Measurements from ENCODE around the gene FYN. TPM values are rescaled to one million over a fixed set of nuclear protein-coding genes. Genes with fewer than 3 reads are reported as not detected.

FYN gene
- total RNA-seq, 1 donor from 2014 or later: 130 TPM

DNA sequence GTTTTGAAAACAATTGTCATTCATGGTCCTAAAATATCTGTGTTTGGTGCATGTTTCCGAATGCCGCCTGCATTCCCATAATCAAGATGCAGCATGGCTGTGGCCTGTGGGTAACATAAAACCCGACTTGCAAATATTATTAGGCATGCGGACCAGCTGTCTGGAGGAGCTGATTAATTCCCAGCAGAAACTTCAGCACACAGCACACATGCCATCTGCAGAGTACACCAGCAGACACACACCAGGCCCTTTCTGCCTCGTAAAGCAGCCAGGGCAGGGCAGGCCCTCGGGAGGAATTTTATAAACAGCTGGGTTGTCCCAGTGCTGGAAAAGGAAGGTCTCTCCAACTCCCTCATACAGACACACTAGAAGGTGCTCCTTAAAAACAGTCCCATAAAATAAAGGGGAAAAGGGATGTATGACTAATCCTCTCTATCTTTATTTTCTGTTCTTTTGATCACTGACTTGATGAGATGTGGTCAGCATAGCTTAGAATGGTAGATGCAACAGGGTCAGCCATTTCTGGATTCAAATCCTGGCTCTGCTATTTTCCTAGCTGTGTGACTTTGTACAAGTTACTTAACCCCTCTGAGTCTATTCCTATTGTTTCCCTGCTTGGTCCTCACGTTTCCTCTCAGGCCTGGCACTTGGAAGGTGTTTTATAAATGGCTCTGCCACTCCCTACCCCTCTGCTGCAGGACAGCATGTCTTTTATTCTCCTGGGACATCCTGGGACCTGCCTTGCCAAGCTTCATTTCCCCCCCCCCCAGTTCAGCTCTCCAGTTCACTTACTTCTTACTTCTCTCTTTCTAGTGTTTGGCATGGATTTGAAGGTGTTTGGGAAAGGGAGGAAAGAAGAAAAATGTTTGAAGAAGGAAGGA is 181.7 kb downstream of the FYN start:
- Histone ChIP-seq H3K9me3 (no peaks in the 10 kb centered on the region), H3K4me1 (peaks cover 49% of the 10 kb centered on the region), H3K27me3 (no peaks in the 10 kb centered on the region), H3K36me3 (peaks cover 0 to 10% of the 10 kb centered on the region in 2 donors), H3K4me3 (no peak overlapping the region), H3K27ac (peak overlapping the region; percentile 82)
- intact Hi-C loops (cut with DNase I): no loop called here
- peak; percentile 28 to 87 for DNase-seq (ENCODE audit: extremely low spot score in 2 of 2)
- TF ChIP-seq POLR2A (IDR thresholded peaks at IDR 0.05): no peak
- peak in 1 of 2 donors; percentile 43 for TF ChIP-seq POLR2AphosphoS5 (IDR thresholded peaks at IDR 0.05; ENCODE audit: insufficient read depth in 1 of 2, low read depth in 1 of 2)

DNA sequence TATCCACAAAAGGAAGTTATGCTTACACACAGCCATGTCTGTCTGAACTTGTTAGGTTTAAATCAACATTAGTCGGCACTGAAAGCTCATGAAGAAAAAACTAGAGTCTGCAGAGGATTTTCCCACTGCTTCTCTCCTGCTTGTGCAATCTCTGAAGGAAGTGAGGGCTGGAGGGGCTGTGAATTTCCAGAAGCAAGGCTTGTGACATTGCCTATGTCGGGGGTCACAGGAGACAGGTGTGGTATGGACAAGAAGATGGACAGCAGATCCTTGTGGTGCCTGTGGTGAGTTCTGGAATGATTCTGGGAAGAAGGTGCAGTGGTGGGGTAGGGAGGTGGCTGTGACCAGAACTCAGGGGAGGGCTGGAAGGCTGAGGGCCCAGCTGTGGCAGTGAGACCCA is 183.3 kb downstream of the FYN start:
- no peaks in the 10 kb centered on the region for H3K9me3 ChIP-seq
- intact Hi-C loops (cut with DNase I): no loop called here
- peak overlapping the region; percentile 16 for H3K27ac ChIP-seq
- no peak overlapping the region for H3K4me3 ChIP-seq
- TF ChIP-seq, protein P1, sequence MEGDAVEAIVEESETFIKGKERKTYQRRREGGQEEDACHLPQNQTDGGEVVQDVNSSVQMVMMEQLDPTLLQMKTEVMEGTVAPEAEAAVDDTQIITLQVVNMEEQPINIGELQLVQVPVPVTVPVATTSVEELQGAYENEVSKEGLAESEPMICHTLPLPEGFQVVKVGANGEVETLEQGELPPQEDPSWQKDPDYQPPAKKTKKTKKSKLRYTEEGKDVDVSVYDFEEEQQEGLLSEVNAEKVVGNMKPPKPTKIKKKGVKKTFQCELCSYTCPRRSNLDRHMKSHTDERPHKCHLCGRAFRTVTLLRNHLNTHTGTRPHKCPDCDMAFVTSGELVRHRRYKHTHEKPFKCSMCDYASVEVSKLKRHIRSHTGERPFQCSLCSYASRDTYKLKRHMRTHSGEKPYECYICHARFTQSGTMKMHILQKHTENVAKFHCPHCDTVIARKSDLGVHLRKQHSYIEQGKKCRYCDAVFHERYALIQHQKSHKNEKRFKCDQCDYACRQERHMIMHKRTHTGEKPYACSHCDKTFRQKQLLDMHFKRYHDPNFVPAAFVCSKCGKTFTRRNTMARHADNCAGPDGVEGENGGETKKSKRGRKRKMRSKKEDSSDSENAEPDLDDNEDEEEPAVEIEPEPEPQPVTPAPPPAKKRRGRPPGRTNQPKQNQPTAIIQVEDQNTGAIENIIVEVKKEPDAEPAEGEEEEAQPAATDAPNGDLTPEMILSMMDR (IDR thresholded peaks at IDR 0.05): no peak
- TF ChIP-seq POLR2AphosphoS5 (IDR thresholded peaks at IDR 0.05; ENCODE audit: insufficient read depth in 1 of 2, low read depth in 1 of 2) (no peak), POLR2A (IDR thresholded peaks at IDR 0.05) (no peak)
- H3K27me3 ChIP-seq: no peaks in the 10 kb centered on the region
- DNase-seq (ENCODE audit: extremely low spot score in 2 of 2): peak; percentile 49 to 80
- H3K36me3 ChIP-seq: peaks cover 0 to 10% of the 10 kb centered on the region in 2 donors
- peaks cover 66% of the 10 kb centered on the region for H3K4me1 ChIP-seq

GRCh38 chr6:111689419-111689818 is 183.8 kb downstream of the FYN start:
- Histone ChIP-seq H3K4me3 (no peak overlapping the region), H3K36me3 (peaks cover 0 to 9% of the 10 kb centered on the region in 2 donors), H3K9me3 (no peaks in the 10 kb centered on the region), H3K27me3 (no peaks in the 10 kb centered on the region), H3K4me1 (peaks cover 69% of the 10 kb centered on the region), H3K27ac (peak overlapping the region; percentile 16)
- peak in 1 of 2 donors; percentile 25 for DNase-seq (ENCODE audit: extremely low spot score in 2 of 2)
- intact Hi-C loops (cut with DNase I): no loop called here
- TF ChIP-seq POLR2A (IDR thresholded peaks at IDR 0.05) (no peak), POLR2AphosphoS5 (IDR thresholded peaks at IDR 0.05; ENCODE audit: insufficient read depth in 1 of 2, low read depth in 1 of 2) (no peak)
- TF ChIP-seq, protein P1 (IDR thresholded peaks at IDR 0.05): no peak

DNA sequence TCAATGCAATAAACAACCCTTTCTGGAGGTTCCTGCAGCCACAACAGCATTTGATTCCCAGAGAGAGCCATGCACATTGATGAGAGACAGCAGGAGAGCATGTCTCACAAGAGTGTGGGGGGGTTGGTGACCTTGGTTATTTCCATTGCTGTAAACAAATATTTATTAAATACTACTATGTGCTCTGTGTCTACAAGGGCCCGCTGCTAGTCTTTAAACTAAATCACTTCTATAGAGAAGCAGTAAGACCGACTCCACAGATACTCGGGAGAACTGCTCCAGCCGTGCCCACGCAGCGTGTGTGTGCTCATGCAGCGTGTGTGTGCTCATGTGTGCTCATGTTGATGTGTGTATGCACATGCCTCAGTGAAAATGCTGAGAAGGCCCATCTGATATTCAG is 184.9 kb downstream of the FYN start:
- DNase-seq (ENCODE audit: extremely low spot score in 2 of 2): peak in 1 of 2 donors; percentile 83
- Histone ChIP-seq H3K36me3 (no peaks in the 10 kb centered on the region), H3K9me3 (no peaks in the 10 kb centered on the region), H3K4me3 (no peak overlapping the region), H3K4me1 (peaks cover 77% of the 10 kb centered on the region), H3K27me3 (no peaks in the 10 kb centered on the region), H3K27ac (peak overlapping the region; percentile 30)
- intact Hi-C loops (cut with DNase I): no loop called here
- TF ChIP-seq, protein P1 (IDR thresholded peaks at IDR 0.05): no peak
- no peak for TF ChIP-seq POLR2A (IDR thresholded peaks at IDR 0.05)
- TF ChIP-seq POLR2AphosphoS5 (IDR thresholded peaks at IDR 0.05; ENCODE audit: insufficient read depth in 1 of 2, low read depth in 1 of 2): no peak

GRCh38 chr6:111687652-111688051 is 185.6 kb downstream of the FYN start:
- no peaks in the 10 kb centered on the region for H3K36me3 ChIP-seq
- TF ChIP-seq POLR2A (IDR thresholded peaks at IDR 0.05) (no peak), POLR2AphosphoS5 (IDR thresholded peaks at IDR 0.05; ENCODE audit: insufficient read depth in 1 of 2, low read depth in 1 of 2) (no peak)
- TF ChIP-seq, protein P1 (IDR thresholded peaks at IDR 0.05): no peak
- H3K9me3 ChIP-seq: no peaks in the 10 kb centered on the region
- intact Hi-C loops (cut with DNase I): no loop called here
- H3K4me1 ChIP-seq: peaks cover 77% of the 10 kb centered on the region
- DNase-seq (ENCODE audit: extremely low spot score in 2 of 2): peak in 1 of 2 donors; percentile 37
- H3K27me3 ChIP-seq: no peaks in the 10 kb centered on the region
- no peak overlapping the region for H3K4me3 ChIP-seq
- peak overlapping the region; percentile 78 for H3K27ac ChIP-seq

All from vagina (tissue), 2 donors.